Limb (tissue), 2 donors: ENCODE measurements around the gene MYO7B.

Source experiments
- DNase-seq, 2 donors: peaks; one replicate each; pipeline ENCODE4 v3.0.0-alpha.2; 2016; ENCODE audit errors: extremely low spot score in 2 of 2

The MYO7B gene

GRCh38 chr2:127586746-127587295 is 51.3 kb downstream of the MYO7B start:
- no peak for DNase-seq

GRCh38 chr2:127588241-127588640 is 52.8 kb downstream of the MYO7B start:
- DNase-seq: peak in 1 of 2 donors; percentile 6

GRCh38 chr2:127589358-127589757 is 53.9 kb downstream of the MYO7B start:
- DNase-seq: peak in 1 of 2 donors; percentile 4

GRCh38 chr2:127589841-127590240 is 54.4 kb downstream of the MYO7B start:
- no peak for DNase-seq

GRCh38 chr2:127590386-127591190 is 55.1 kb downstream of the MYO7B start:
- no peak for DNase-seq

GRCh38 chr2:127591221-127591923 is 55.9 kb downstream of the MYO7B start:
- DNase-seq: peak in 1 of 2 donors; percentile 67

GRCh38 chr2:127592761-127593227 is 57.3 kb downstream of the MYO7B start:
- DNase-seq: no peak

- no peak for DNase-seq
Observed at GRCh38 chr2:127593228-127594115, 58.0 kb downstream of the MYO7B start.

- no peak for DNase-seq
Observed at GRCh38 chr2:127594116-127594591, 58.7 kb downstream of the MYO7B start.

GRCh38 chr2:127596311-127597045 is 61.0 kb downstream of the MYO7B start:
- no peak for DNase-seq

GRCh38 chr2:127597046-127597983 is 61.8 kb downstream of the MYO7B start:
- DNase-seq: no peak

GRCh38 chr2:127597984-127598380 is 62.5 kb downstream of the MYO7B start:
- no peak for DNase-seq

GRCh38 chr2:127598711-127599110 is 63.2 kb downstream of the MYO7B start:
- DNase-seq: no peak

- no peak for DNase-seq
Observed at GRCh38 chr2:127599211-127599610, 63.7 kb downstream of the MYO7B start.

- peak in 1 of 2 donors; percentile 2 for DNase-seq
Observed at GRCh38 chr2:127604986-127605385, 69.5 kb downstream of the MYO7B start.

GRCh38 chr2:127605691-127606263 is 70.3 kb downstream of the MYO7B start:
- peak in 1 of 2 donors; percentile 11 for DNase-seq

- peak in 1 of 2 donors; percentile 6 for DNase-seq
Observed at GRCh38 chr2:127606625-127607398, 71.3 kb downstream of the MYO7B start.

- DNase-seq: peak in 1 of 2 donors; percentile 13
Observed at GRCh38 chr2:127607399-127607908, 72.0 kb downstream of the MYO7B start.
